ENCODE data around the gene CDK8.
A peak's percentile ranks its signal among the peaks of the same experiment; 100 is the strongest.

Gene CDK8

DNA sequence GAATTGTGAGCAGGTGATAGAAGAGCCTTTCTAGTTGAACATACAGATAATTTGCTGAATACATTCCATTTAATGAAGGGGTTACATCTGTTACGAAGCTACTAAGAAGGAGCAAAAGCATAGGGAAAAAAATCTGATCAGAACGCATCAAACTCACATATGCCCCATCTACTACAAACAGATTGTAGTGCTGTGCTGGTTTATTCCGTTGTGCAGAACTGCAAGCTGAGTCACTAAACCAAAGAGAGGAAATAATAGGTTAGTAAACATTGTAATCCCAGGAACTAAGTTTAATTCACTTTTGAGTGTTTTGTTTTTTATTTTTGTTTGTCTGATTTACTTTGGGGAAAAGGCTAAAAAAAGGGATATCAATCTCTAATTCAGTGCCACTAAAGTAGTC is 136.3 kb downstream of the CDK8 start:
- no peak for DNase-seq

DNA sequence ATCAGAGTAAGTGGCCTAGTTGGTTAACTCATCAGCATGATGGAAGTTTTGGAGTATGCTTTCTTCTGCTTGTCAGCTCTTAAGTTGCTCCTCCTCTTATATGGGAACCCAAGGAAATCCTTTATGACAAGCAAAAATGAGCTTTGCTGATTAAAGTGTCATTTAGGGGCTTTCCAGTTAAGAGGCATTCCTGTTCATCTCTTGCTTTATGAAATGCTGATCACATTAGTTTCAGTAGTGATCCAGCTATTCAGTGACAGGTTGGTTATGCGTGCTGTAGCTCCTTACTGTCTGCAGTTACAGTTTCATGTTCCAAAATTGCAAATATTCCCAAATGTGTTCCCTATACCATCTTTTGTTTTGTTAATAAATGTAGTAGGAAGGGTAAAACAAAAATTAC is 146.6 kb downstream of the CDK8 start:
- no peak for DNase-seq

DNA sequence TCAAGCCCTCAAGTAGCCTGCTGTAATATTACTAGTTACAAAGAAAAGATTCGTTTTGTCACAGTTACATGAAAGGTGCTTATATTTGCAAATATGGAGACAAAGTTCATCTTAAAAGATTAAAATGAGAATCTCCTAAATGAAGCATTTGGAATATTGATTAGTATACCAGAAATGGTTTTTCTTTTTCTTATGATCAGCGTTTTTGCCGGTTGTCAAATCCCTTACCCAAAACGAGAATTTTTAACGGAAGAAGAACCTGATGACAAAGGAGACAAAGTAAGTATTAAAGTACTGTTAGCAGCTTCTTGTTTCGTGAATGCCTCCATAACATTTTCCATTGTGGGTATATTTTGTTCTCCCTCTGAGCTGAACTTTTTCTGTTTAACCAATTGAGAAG is 147.1 kb downstream of the CDK8 start:
- no peak for DNase-seq

DNA sequence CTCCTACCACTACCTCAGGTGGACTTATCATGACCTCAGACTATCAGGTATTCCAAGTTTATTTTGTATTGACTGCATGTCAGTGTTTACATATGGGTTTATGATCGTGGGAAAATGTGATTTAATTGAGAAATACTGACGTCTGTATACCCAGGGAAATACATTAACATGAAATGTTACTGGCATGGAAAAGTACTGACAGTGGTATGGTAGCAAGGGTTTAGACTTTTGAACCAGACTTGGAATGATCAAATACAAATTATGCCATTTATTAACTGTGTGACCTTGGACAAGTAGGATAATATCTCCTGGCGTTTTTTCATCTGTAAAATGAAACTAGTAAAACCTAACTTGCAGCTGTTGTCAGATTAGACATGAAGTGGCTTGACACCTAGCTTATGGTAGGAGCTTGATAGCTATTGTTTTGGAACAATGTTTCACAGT is 147.7 kb downstream of the CDK8 start:
- DNase-seq = no peak

DNA sequence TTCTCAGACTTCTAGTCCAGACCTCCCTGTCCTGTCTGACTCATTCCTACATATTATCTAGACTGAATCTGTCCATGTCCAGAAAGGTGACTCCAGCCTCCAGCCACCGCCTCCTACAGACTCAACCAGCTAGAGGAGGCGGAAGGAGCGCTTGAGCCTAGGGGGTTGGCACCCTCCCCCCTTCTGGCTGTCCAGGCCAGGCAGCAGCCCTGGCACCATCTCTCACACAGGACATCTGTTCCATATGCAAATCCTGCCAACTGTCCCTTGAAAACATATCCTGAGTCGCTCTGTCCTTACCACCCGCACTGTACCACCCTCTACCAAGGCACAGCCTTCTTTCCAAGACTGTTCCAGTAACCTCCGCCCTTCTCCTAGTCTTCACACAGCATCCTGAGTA is 152.9 kb downstream of the CDK8 start:
- no peak for DNase-seq

DNA sequence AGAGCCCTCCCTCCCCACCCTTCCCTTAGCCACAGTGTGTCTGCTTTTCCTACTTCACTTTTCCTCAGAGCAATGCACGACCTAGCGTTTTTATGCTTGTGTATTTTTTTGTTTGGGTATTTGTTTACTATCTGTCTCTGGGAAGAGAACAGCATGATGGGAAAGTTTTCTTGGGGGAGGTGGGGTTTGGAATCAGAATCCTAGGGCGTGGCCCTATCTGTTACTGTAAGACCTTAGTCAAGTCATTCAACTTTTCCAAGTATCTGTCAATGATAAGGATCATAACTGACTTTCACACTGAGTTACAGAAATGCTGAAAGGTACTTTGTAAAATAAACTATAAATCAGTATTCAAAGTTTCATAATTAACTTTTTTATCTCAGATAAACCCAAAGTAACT is 157.3 kb downstream of the CDK8 start:
- no peak for DNase-seq

DNA sequence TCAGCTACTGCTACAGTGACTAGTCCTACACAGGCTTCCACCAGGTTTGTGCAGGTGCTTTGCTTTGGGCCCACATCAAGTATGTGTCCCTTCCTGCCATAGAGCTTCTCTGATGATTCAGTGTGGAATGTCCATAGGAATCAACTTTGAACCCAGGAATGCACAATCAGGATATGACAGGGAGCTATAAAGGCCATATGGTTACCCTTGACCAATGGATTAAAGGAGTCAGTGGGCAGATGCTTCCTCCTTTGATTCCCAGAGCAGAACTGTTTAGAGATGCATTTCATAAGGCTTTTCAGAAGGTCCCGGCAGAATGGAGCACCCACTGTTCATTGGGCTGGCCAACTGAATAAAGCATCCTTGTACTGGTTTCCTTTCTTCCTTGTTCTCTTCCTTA is 158.3 kb downstream of the CDK8 start:
- DNase-seq = no peak

DNA sequence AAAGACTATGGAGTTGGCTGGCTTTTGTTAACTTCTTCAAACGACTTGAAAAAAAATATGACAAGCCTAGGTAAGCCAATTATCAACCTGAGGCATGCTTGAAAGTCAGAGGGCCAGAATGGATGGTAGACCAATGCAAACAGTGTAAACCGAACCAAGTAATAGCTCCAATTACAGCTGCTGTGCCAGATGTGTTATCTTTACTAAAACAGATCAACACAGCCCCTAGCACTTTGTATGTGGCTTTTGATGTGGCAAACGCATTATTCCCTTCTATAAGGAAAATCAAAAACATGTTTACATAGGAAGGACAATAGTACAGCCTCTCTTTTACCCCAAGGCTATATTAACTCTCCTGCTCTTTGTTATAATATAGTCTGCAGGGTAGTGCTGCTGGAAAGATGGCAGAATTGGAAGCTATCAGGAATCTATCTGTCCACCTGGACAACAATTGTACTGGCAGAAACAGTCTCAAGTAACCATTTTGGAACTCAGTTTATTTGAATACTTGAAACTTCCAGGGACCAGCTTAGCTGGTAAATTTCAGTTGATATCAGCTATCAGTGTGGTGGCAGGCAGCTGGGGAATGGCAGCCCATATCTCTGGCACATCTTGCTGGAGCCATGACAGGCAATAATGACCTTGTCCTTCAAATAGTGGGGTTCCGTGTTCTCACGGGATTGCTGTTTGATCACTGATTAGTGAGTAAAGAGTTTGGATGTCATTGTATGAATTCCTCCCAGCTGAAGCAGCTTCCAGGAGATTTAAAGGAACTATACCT is 159.2 kb downstream of the CDK8 start:
- no peak for DNase-seq

DNA sequence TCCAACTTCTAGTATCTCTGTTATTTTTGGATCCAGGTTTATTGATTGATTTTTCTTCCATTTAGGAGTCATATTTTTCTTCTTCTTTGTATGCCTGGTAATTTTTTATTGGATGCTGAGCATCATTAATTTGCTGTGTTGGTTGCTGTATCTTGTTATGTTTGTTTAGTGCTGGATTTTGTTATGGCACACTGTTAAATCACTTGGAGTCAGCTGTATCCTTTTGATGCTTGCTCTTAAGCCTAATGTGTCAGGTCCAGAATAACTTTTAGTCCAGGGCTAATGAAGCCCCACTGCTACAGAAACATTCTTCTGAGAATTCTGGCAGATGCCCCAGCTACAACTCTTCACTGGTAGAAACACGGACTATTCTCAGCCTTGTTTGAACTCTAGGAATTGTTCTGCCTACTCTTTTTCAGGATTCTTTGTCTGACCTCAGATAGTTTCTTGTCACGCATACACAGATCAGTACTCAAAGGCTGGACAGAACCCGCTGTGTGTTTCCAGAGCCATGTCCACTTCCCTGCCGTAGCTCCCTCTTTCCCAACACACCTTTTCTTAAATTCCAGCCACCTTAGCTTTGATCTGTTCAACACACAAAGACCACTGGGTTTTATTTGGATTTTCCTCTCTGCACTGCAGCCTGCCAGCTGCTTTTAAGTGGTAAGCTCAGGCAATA is 166.5 kb downstream of the CDK8 start:
- DNase-seq = no peak

DNA sequence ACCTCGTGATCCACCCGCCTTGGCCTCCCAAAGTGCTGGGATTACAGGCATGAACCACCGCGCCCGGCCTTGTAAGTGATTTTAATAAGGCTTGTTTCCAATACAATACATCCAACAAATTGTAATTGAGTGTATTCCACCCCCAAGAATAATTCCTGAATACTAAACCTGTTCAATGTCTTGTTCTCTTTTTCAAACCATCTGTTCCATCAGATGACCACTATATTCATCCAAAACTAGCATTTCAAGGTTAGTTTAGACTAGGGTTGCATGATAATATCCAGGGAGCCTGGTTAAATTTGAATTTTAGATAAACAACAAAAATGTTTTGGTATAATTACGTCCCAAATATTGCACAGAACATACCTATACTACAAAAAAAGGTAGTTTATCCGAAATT is 168.1 kb downstream of the CDK8 start:
- DNase-seq = no peak

DNA sequence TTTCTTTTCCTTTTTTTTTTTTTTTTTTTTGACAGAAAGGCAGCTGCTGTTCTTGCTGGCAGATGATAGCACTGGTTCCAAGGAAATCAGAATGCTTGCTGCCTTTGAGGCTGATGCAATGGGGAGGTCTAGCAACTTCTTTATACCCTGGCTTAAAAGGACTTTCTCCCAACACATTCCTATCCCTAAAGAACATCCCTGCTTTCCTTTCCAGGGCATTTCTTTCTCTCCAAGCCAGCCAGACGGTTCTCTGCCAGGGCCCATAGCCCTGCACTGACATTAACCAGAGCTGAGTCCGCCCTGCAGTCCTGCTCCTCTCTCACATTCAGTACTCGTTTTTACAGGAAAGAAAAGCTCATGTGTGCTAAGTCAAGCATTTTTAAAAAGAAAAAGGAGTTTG is 169.7 kb downstream of the CDK8 start:
- no peak for DNase-seq

DNA sequence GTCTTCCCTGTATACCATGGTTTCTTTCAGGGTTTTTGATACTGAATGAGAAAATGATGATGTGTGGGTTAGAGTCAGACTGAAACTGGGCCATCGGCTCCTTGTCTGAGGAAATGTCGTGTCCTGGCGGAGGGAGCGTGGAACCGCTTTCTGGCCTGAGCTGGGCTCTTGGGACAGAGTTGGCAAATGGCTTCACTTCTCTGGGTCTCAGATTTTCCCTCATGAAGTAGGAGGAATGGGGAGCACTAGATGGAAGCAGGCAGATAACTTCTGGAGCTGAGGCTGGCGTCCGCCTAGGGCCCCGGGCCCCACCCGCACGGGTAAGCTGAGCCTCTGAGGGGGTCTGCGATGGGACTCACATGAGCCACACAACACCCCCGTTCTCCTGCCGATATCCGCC is 170.3 kb downstream of the CDK8 start:
- no peak for DNase-seq

DNA sequence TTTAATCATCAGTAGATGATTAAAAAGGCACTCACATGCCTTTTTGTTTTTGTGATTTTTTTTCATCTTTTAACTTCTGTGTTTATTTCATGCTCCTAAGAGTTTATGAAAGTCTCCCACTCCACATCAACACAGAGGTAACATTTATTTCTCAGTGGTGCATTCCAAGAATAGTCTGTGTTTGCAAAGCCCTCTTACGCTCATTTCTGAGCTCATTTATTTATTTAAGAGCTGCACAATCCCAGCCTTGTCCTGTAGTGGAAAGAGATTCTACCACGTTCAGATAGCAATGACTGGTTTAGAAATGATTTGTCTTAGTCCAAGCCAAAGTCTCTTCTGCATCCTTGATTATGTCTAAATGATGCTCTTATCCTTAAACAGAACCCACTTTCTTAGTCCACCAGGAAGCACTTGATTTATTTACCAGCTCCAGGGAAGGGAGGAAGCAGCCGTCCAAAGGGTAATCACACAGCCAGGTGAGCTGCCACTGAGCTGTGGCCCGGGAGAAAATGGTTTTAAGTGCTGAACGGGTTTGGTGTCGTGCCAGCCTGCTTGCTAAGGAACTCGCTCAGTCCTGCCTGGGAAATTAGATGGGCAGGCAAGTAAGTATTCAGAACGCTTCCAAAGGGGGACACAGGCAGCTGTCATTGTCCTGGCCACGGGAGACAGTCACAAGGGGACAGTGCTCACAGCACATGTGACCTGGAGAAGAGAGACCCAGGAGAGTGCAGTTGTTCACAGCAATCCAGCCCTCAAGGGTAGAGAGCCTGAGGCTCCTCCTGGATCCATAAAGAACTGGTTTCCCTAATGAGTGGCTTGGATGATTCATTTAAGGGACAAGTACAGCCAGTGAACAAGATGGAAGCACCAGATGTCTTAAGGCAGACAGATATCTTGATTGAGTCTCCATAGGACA is 171.8 kb downstream of the CDK8 start:
- peak; percentile 46 for DNase-seq

DNA sequence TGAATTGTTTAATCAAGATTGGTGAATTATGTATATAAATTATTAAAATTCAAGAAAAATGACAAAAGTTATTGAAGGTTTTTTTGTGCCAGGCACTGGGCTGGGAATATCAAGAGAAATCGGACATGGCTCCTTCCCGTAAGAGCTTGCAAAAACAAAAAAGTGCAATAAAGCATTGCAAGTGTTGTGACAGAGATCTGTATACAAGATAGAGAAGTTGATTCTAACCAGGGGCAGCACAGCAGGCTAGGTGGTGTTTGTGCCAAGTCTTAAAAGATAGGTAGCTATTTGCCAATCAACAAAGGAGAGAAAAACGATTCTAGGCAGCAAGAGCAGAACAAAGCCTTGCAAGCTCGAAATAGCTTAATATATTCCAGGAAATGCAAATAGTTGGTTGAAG is 179.8 kb downstream of the CDK8 start:
- no peak for DNase-seq

DNA sequence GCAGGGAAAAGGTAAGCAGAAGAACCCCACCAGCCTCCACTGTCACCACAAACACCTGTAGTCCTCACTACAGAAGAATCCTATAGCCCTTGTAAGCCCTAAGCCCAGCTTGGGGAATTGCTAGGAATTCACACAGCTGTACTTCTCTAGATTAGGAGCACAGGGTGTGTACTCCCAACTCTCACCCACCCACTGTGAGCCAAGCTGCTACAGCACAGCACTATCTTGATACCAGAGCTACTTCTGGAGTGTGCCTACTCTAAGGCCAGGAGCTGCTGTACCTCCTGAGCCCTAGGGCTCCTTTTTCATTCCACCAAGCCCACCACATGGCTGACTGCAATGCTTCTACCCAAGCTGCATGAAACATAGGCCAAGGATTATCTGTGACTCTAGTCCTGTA is 181.2 kb downstream of the CDK8 start:
- DNase-seq = no peak

DNA sequence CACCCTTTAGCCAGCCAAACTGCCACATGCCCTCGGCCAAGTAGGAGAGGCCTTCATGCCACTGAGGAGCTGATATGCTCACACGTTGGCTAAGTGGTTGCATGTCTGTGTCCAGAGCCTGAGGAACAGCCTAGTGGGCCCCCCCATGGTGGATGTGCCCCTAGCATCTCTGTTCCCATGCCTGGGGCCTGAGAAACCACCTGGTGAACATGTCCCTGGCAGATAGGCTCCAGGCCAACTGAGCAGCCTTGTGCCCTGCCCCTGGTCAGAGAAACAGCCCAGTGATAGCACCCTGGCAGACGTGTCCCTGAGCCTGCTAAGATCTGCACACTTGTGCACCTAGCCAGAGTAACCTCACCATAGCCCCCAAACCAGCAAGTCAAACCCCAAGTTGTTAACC is 181.7 kb downstream of the CDK8 start:
- DNase-seq = no peak

DNA sequence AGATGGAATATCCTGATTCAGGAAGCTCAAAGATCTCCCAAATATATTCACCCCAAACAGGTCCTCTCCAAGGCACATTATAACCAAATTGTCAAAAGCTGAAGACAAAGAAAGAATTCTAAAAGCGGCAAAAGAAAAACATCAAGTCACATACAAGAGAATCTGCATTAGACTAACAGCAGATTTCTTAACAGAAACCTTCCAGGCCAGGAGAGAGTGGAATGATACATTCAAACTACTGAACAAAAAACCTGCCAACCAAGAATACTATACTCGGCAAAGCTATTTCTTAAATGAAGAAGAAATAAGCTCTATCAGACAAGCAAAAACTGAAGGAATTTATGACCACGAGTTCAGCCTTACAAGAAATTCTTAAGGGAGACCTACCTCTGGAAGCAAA is 183.0 kb downstream of the CDK8 start:
- DNase-seq = no peak

DNA sequence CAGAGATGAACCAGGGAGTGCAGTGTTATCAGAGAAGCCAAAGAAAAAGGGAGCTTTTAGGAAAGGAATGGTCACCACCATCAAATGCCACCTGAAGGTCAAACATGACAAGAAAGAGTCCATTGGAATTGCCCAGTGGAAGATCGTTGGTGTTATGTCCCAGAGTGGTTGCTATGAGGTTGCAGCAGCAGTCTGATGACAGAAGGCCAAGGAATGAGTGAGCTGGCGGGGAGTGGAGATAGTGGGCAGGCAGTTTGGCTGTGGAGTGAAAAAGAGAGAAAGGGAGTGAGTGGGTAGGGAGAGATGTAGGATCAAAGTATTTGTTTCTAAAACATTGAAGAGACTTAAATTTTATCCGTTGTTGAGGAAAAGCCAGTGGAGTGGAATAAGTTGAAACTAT is 186.2 kb downstream of the CDK8 start:
- no peak for DNase-seq

DNA sequence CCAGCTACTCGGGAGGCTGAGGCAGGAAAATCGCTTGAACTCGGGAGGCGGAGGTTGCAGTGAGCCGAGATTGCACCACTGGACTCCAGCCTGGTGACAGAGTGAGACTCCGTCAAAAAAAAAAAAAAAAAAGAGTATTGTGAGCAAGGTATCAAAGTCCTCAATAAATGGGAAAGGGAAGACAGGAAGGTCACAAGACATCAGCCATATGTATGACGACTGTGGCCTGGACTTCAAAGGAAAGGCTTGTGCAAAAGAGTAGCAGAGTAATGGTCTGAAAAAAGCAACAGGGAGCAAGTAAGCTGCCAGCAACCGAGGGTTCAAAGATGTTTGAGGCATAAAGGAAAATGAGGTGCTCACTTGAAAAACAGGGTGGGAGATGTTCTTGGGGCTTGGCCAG is 187.5 kb downstream of the CDK8 start:
- no peak for DNase-seq

DNA sequence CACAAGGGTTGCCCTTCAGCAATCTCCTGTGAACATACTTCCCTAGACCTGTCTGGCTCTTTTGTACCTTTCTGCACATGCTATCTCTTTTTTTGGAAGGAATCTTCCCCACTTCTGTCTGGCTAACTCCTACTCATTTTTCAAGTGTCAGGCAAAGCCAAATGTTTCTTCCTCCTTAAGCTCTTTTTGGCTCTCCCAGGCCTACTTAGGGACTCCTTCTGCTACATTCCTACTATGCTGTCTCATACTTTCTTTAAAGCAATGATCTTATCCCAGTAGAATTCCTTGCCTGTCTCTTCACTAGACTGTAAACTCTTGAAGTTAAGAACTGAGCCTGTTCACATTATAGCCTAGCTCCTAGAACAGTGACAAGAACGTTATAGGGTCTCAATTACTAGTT is 188.6 kb downstream of the CDK8 start:
- no peak for DNase-seq

DNA sequence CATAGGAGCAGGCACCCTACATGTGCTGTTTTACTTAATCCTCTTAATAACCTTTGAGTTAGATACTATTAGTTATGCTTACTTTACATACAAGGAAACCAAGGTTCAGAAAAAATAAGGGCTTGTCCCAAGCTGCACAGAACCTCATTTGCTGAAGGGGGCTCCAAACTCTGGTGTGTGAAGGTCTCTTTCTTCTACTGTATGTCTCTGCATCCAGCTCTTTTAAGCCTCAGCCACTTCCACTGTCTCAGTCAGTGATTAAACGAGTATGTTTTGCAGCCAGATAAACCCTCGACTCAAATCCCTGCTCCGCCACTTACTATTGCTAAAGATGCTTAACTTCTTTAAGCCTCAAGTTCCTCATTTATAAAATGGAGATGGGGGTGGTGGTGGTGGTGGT is 191.2 kb downstream of the CDK8 start:
- DNase-seq = no peak

DNA sequence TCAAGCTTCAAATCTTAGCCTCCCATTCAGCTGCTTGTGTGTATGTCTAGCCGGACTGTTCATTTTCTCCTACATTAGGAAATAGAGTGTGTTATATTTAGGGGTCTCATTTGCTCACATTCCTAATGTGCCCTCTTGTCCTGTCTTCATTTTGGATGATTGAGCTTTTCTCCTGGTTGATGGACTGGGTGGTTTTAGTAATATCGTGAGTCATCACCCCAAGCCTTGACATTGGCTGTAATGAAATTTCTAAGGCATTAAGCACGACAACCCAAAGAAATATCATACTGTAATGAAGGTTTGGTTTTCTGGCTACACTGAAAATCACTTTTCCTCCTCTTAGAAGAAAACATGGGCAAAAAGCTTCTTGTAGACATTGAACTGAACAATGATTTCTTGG is 192.8 kb downstream of the CDK8 start:
- DNase-seq = no peak

DNA sequence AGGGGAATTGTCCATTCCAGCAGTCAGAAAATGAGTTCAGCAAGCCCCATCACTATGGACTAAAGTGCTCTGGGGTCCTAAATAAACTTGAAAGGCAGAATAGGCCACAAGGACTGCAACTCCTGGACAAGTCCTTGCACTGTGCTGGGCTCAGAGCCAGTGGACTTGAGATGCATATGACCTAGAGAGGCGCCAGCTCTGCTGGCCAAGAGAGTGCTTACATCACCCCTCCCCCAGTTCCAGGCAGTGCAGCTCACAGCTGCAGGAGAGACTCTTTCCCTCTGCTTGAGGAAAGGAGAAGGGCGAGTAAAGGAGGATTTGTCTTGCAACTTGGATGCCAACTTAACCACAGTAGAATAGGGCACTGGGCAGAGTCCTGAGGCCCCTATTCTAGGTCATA is 194.1 kb downstream of the CDK8 start:
- no peak for DNase-seq
